Prostate gland (tissue), 2 donors: ENCODE results near the gene TMEM131L.

ENCODE experiments used
- CTCF ChIP-seq, 4 experiments: fragments of 200-600 bp in 2 of 4; fragments of 450-650 bp in 2 of 4; sonication (generic) in 2 of 4; IDR thresholded peaks; 1 replicate in 3 of 4; 2 replicates in 1 of 4; pipeline ENCODE4 v1.5.1; 2016 to 2019; ENCODE audit warnings: antibody characterized with exemption in 4 of 4, mild to moderate bottlenecking in 2 of 4, moderate library complexity in 2 of 4
- POLR2A ChIP-seq: fragments of 450-650 bp; IDR thresholded peaks from one replicate; pipeline ENCODE4 v1.6.1; 2016; ENCODE audit warnings: antibody characterized with exemption, mild to moderate bottlenecking

GRCh38 chr4:153570228-153570973 lies 104.2 kb downstream of the TMEM131L start:
- TF ChIP-seq CTCF (IDR thresholded peaks at IDR 0.05) (no peak), POLR2A (no peak)
